EL (cell line): Measurements from ENCODE around the gene ZNF814.
"Not testable (repeated sequence)": the region's sequence is repeated elsewhere in the genome, so short reads cannot be mapped to it uniquely, and the experiment has no call there.

ENCODE experiments used
- DNase-seq: peaks from one replicate; pipeline ENCODE4 v3.0.0-alpha.2; 2016

Gene ZNF814

GRCh38 chr19:57815247-57816075 lies 73.4 kb downstream of the ZNF814 start:
- DNase-seq = no peak

- DNase-seq = peak; percentile 91
These were observed 74.2 kb downstream of the ZNF814 start, which contains the start of gene ZNF552 for GRCh38 chr19:57814505-57815246. ZNF552 (minus strand) TSS chr19:57814913; CDS start chr19:57814743, 170 bp downstream.

GRCh38 chr19:57813919-57814504 lies 74.8 kb downstream of the ZNF814 start:
- peak; percentile 18 for DNase-seq

GRCh38 chr19:57812975-57813820 lies 75.6 kb downstream of the ZNF814 start:
- DNase-seq = not testable (repeated sequence)

- no peak for DNase-seq
These were observed 76.6 kb downstream of the ZNF814 start for GRCh38 chr19:57812226-57812625.

GRCh38 chr19:57810410-57811295 lies 78.2 kb downstream of the ZNF814 start:
- not testable (repeated sequence) for DNase-seq

GRCh38 chr19:57807541-57807940 lies 81.3 kb downstream of the ZNF814 start:
- DNase-seq = no peak

GRCh38 chr19:57803594-57804325 lies 85.1 kb downstream of the ZNF814 start:
- peak; percentile 91 for DNase-seq

- no peak for DNase-seq
These were observed 85.6 kb downstream of the ZNF814 start for GRCh38 chr19:57803265-57803593.

GRCh38 chr19:57802269-57802668 lies 86.6 kb downstream of the ZNF814 start:
- no peak for DNase-seq

GRCh38 chr19:57800696-57801095 lies 88.1 kb downstream of the ZNF814 start:
- DNase-seq = no peak
